Stimulated activated naive B cell treated with anti-CD40 and anti-IgM and Interleukin-4, amounts not matched to agents 10 μg/mL and 1 μg/mL and 100 μg/mL, for 72 hours (primary cell): Measurements from ENCODE around the gene SELENOI.
A peak's percentile ranks its signal among the peaks of the same experiment; 100 is the strongest.

ENCODE experiments used
- ATAC-seq, 2 donors: fragments of 150-1000 bp; cut with Tn5 transposase; replicated peaks; 2 replicates each; pipeline ENCODE4 v1.10.0; 2021; ENCODE audit warnings: moderate library complexity in 1 of 2
- DNase-seq: peaks from one replicate; pipeline ENCODE4 v3.0.0; 2021
- H3K27ac Mint-ChIP-seq: one replicate; pipeline ENCODE4 v1.8.0; 2022; ENCODE audit warnings: mild to moderate bottlenecking, mixed read lengths
- H3K27me3 Mint-ChIP-seq, 2 donors: one replicate each; pipeline ENCODE4 v1.8.0; 2022; ENCODE audit warnings: mixed read lengths in 2 of 2
- H3K36me3 Mint-ChIP-seq, 2 donors: one replicate each; pipeline ENCODE4 v1.8.0; 2022; ENCODE audit warnings: mixed read lengths in 2 of 2, mild to moderate bottlenecking in 1 of 2
- H3K4me1 Mint-ChIP-seq, 2 donors: one replicate each; pipeline ENCODE4 v1.8.0; 2022; ENCODE audit warnings: mixed read lengths in 2 of 2, mild to moderate bottlenecking in 1 of 2
- H3K4me3 Mint-ChIP-seq, 2 donors: one replicate each; pipeline ENCODE4 v1.8.0; 2022; ENCODE audit warnings: mild to moderate bottlenecking in 2 of 2, mixed read lengths in 2 of 2, moderate library complexity in 1 of 2
- H3K9me3 Mint-ChIP-seq, 2 donors: one replicate each; pipeline ENCODE4 v1.8.0; 2022; ENCODE audit warnings: mixed read lengths in 2 of 2, mild to moderate bottlenecking in 1 of 2

Gene SELENOI

GRCh38 chr2:26394694-26395093, 48.8 kb downstream of the SELENOI start:
- DNase-seq (no peak), ATAC-seq (no peak)
- no peaks in the 10 kb centered on the region for H3K9me3 Mint-ChIP-seq
- H3K4me1 Mint-ChIP-seq: no peaks in the 10 kb centered on the region
- H3K27ac Mint-ChIP-seq: no peak overlapping the region
- H3K27me3 Mint-ChIP-seq: no peaks in the 10 kb centered on the region
- peaks cover 9 to 22% of the 10 kb centered on the region in 2 donors for H3K36me3 Mint-ChIP-seq
- no peak overlapping the region for H3K4me3 Mint-ChIP-seq

- DNase-seq (no peak), ATAC-seq (no peak)
- no peak overlapping the region for H3K27ac Mint-ChIP-seq
- no peak overlapping the region for H3K4me3 Mint-ChIP-seq
- H3K4me1 Mint-ChIP-seq: no peaks in the 10 kb centered on the region
- H3K36me3 Mint-ChIP-seq: peaks cover 4 to 18% of the 10 kb centered on the region in 2 donors
- H3K27me3 Mint-ChIP-seq: no peaks in the 10 kb centered on the region
- H3K9me3 Mint-ChIP-seq: no peaks in the 10 kb centered on the region
Measured at GRCh38 chr2:26395394-26395793, 49.5 kb downstream of the SELENOI start.

GRCh38 chr2:26396734-26397298, 50.9 kb downstream of the SELENOI start:
- Mint-ChIP-seq H3K4me1 (no peaks in the 10 kb centered on the region), H3K27me3 (peaks cover 0 to 4% of the 10 kb centered on the region in 2 donors), H3K9me3 (no peaks in the 10 kb centered on the region), H3K4me3 (no peak overlapping the region), H3K27ac (peak overlapping the region; percentile 1), H3K36me3 (peaks cover 4 to 12% of the 10 kb centered on the region in 2 donors)
- DNase-seq: no peak
- ATAC-seq: no peak

GRCh38 chr2:26399771-26400376, 53.9 kb downstream of the SELENOI start:
- Mint-ChIP-seq H3K4me1 (no peaks in the 10 kb centered on the region), H3K27ac (no peak overlapping the region), H3K9me3 (no peaks in the 10 kb centered on the region), H3K27me3 (peaks cover 0 to 4% of the 10 kb centered on the region in 2 donors), H3K4me3 (no peak overlapping the region), H3K36me3 (peaks cover 4 to 5% of the 10 kb centered on the region in 2 donors)
- DNase-seq (no peak), ATAC-seq (no peak)

GRCh38 chr2:26400723-26401122, 54.8 kb downstream of the SELENOI start:
- peaks cover 4 to 7% of the 10 kb centered on the region in 2 donors for H3K27me3 Mint-ChIP-seq
- no peak for ATAC-seq

GRCh38 chr2:26401739-26402541, 56.0 kb downstream of the SELENOI start, which contains the start of gene DRC1:
DRC1 (plus strand) TSS chr2:26401920; CDS start chr2:26401990, 70 bp downstream.
- DNase-seq (no peak), ATAC-seq (peak; percentile 25 to 54)
- Mint-ChIP-seq H3K27ac (no peak within 1 kb of the TSS), H3K4me3 (no peak within 1 kb of the TSS), H3K4me1 (no peaks in the 10 kb centered on the region), H3K36me3 (peaks cover under 1 to 1% of the 10 kb centered on the region in 2 donors), H3K27me3 (peaks cover 4 to 8% of the 10 kb centered on the region in 2 donors), H3K9me3 (no peaks in the 10 kb centered on the region)

More at GRCh38 chr2:26400723-26401122, 54.8 kb downstream of the SELENOI start:
- Mint-ChIP-seq H3K4me3 (no peak overlapping the region), H3K36me3 (peaks cover 4% of the 10 kb centered on the region in 2 donors), H3K4me1 (no peaks in the 10 kb centered on the region), H3K9me3 (no peaks in the 10 kb centered on the region), H3K27ac (no peak overlapping the region)
- no peak for DNase-seq

GRCh38 chr2:26407526-26407925, 61.6 kb downstream of the SELENOI start:
- DNase-seq (no peak), ATAC-seq (no peak)
- Mint-ChIP-seq H3K4me1 (peaks cover 5 to 10% of the 10 kb centered on the region in 2 donors), H3K27ac (no peak overlapping the region), H3K4me3 (no peak overlapping the region), H3K36me3 (no peaks in the 10 kb centered on the region), H3K27me3 (peaks cover 10 to 17% of the 10 kb centered on the region in 2 donors), H3K9me3 (no peaks in the 10 kb centered on the region)

GRCh38 chr2:26409785-26410184, 63.8 kb downstream of the SELENOI start:
- H3K27me3 Mint-ChIP-seq: peaks cover 10 to 17% of the 10 kb centered on the region in 2 donors
- H3K9me3 Mint-ChIP-seq: no peaks in the 10 kb centered on the region
- H3K4me1 Mint-ChIP-seq: peaks cover 5 to 10% of the 10 kb centered on the region in 2 donors
- no peak overlapping the region for H3K27ac Mint-ChIP-seq
- DNase-seq (no peak), ATAC-seq (no peak)
- no peaks in the 10 kb centered on the region for H3K36me3 Mint-ChIP-seq
- no peak overlapping the region for H3K4me3 Mint-ChIP-seq

GRCh38 chr2:26410764-26411243, 64.9 kb downstream of the SELENOI start:
- Mint-ChIP-seq H3K4me1 (peaks cover 5 to 10% of the 10 kb centered on the region in 2 donors), H3K9me3 (no peaks in the 10 kb centered on the region), H3K27me3 (peaks cover 9 to 10% of the 10 kb centered on the region in 2 donors), H3K36me3 (no peaks in the 10 kb centered on the region), H3K4me3 (peak overlapping the region in 1 of 2 donors; percentile 1), H3K27ac (no peak overlapping the region)
- ATAC-seq: no peak
- no peak for DNase-seq

GRCh38 chr2:26411419-26411818, 65.5 kb downstream of the SELENOI start:
- H3K4me1 Mint-ChIP-seq: peaks cover 5 to 10% of the 10 kb centered on the region in 2 donors
- peaks cover 9 to 10% of the 10 kb centered on the region in 2 donors for H3K27me3 Mint-ChIP-seq
- peak overlapping the region; percentile 70 to 74 for H3K4me3 Mint-ChIP-seq
- no peak for DNase-seq
- H3K27ac Mint-ChIP-seq: no peak overlapping the region
- H3K36me3 Mint-ChIP-seq: no peaks in the 10 kb centered on the region
- no peaks in the 10 kb centered on the region for H3K9me3 Mint-ChIP-seq
- no peak for ATAC-seq

GRCh38 chr2:26412091-26412673, 66.2 kb downstream of the SELENOI start:
- peaks cover 9 to 10% of the 10 kb centered on the region in 2 donors for H3K27me3 Mint-ChIP-seq
- ATAC-seq: peak; percentile 63 to 65
- H3K4me1 Mint-ChIP-seq: peaks cover 5 to 10% of the 10 kb centered on the region in 2 donors
- peak overlapping the region; percentile 78 for H3K27ac Mint-ChIP-seq
- peak overlapping the region; percentile 70 to 74 for H3K4me3 Mint-ChIP-seq
- no peaks in the 10 kb centered on the region for H3K9me3 Mint-ChIP-seq
- no peaks in the 10 kb centered on the region for H3K36me3 Mint-ChIP-seq
- no peak for DNase-seq

GRCh38 chr2:26414311-26414710, 68.4 kb downstream of the SELENOI start:
- Mint-ChIP-seq H3K27ac (no peak overlapping the region), H3K9me3 (no peaks in the 10 kb centered on the region), H3K36me3 (no peaks in the 10 kb centered on the region), H3K4me1 (peaks cover 5 to 10% of the 10 kb centered on the region in 2 donors), H3K27me3 (peaks cover 3 to 6% of the 10 kb centered on the region in 2 donors), H3K4me3 (no peak overlapping the region)
- no peak for ATAC-seq
- DNase-seq: no peak

GRCh38 chr2:26421961-26422360, 76.0 kb downstream of the SELENOI start:
- Mint-ChIP-seq H3K9me3 (peaks cover 0 to 1% of the 10 kb centered on the region in 2 donors), H3K4me1 (peaks cover 1 to 6% of the 10 kb centered on the region in 2 donors), H3K4me3 (no peak overlapping the region), H3K27ac (no peak overlapping the region), H3K36me3 (no peaks in the 10 kb centered on the region), H3K27me3 (peaks cover 8 to 11% of the 10 kb centered on the region in 2 donors)
- ATAC-seq (no peak), DNase-seq (no peak)
